AG04449 (cell line): ENCODE results near the gene HOXD3.
A peak's percentile ranks its signal among the peaks of the same experiment; 100 is the strongest.

Experiments used
- CTCF ChIA-PET: fragments of 350-600 bp; formaldehyde crosslinking; extraction: SDS; loops from one replicate; lab custom pipeline; 2021; ENCODE audit warnings: antibody characterized with exemption; lab: Yijun Ruan, JAX
- POLR2A ChIA-PET: fragments of 400-600, 350-600 bp; formaldehyde crosslinking; extraction: SDS; loops from one replicate; lab custom pipeline; 2020; ENCODE audit warnings: antibody characterized with exemption, inconsistent platforms; lab: Yijun Ruan, JAX
- DNase-seq: peaks from one replicate; pipeline ENCODE4 v3.0.0-alpha.2; 2010; ENCODE audit warnings: low read depth, low spot score
- H3K4me3 ChIP-seq: 2 replicates; pipeline ENCODE4 v1.5.1; 2011; ENCODE audit warnings: low read depth, mild to moderate bottlenecking, control low read depth, low read length
- CTCF ChIP-seq: IDR thresholded peaks from one replicate; pipeline ENCODE4 v1.5.1; 2011; ENCODE audit warnings: mild to moderate bottlenecking, moderate library complexity, low read length, control low read depth, inconsistent platforms; ENCODE audit not compliant: insufficient read depth; ENCODE audit errors: missing control alignments

HOXD3 gene

GRCh38 chr2:176115883-176116813, 41.0 kb upstream of the HOXD3 start, which contains the start of gene HOXD10:
TSS of gene HOXD10 (plus strand) at chr2:176116778. CDS start at chr2:176116834, 56 bp downstream.
- CTCF ChIA-PET: interaction anchor here (0.6 to 9.0 kb wide), 13 partner anchors 11 to 1643 kb away, joined by 3 to 73 read pairs (median 4); no protein-coding TSS in a partner anchor
- peak; percentile 58 for TF ChIP-seq CTCF
- DNase-seq: no peak
- POLR2A ChIA-PET: no interaction called here
- H3K4me3 ChIP-seq: peak within 1 kb of the TSS; percentile 37

- CTCF ChIA-PET: interaction anchor here (0.6 to 9.0 kb wide), 7 partner anchors 10 to 1032 kb away, joined by 3 to 73 read pairs (median 8); no protein-coding TSS in a partner anchor
- DNase-seq: no peak
- TF ChIP-seq CTCF: no peak
- H3K4me3 ChIP-seq: no peak overlapping the region; the same call in 1 of the 2 replicates
- POLR2A ChIA-PET: no interaction called here
These were observed 39.8 kb upstream of the HOXD3 start for GRCh38 chr2:176117162-176117822.

- ChIA-PET POLR2A (no interaction called here), CTCF (interaction anchor here (2.0 to 5.9 kb wide), 5 partner anchors 9 to 696 kb away, joined by 4 to 39 read pairs (median 8); no protein-coding TSS in a partner anchor)
- no peak overlapping the region for H3K4me3 ChIP-seq
- no peak for DNase-seq
- no peak for TF ChIP-seq CTCF
These were observed 39.2 kb upstream of the HOXD3 start for GRCh38 chr2:176117823-176118371.

GRCh38 chr2:176118601-176119339, 38.3 kb upstream of the HOXD3 start:
- no peak overlapping the region for H3K4me3 ChIP-seq
- DNase-seq: no peak
- ChIA-PET POLR2A (no interaction called here), CTCF (interaction anchor here (0.6 to 4.7 kb wide), 2 partner anchors 534 to 1035 kb away, joined by 3 to 39 read pairs; no protein-coding TSS in a partner anchor)
- peak; percentile 23 for TF ChIP-seq CTCF

- no peak overlapping the region for H3K4me3 ChIP-seq
- no peak for TF ChIP-seq CTCF
- ChIA-PET POLR2A (no interaction called here), CTCF (interaction anchor here (0.7 to 30.2 kb wide), 7 partner anchors 9 to 1042 kb away, joined by 3 to 1421 read pairs (median 17); no protein-coding TSS in a partner anchor)
- DNase-seq: no peak
These were observed 36.5 kb upstream of the HOXD3 start for GRCh38 chr2:176120364-176121189.
